Ishikawa (cell line): Measurements from ENCODE around the gene FAM114A2.

Experiments used
- CEBPB ChIP-seq: IDR thresholded peaks from 2 replicates; pipeline ENCODE4 v1.6.1; 2012
- CREB1 ChIP-seq: IDR thresholded peaks from 2 replicates; pipeline ENCODE4 v1.6.1; 2012; ENCODE audit warnings: low read depth
- EGR1 ChIP-seq: IDR thresholded peaks from 2 replicates; pipeline ENCODE4 v1.6.1; 2012
- EP300 ChIP-seq: IDR thresholded peaks from 2 replicates; pipeline ENCODE4 v1.6.1; 2012; ENCODE audit warnings: borderline replicate concordance
- FOXM1 ChIP-seq: IDR thresholded peaks from 2 replicates; pipeline ENCODE4 v1.6.1; 2012; ENCODE audit warnings: low read depth, borderline replicate concordance
- NFIC ChIP-seq: IDR thresholded peaks from 2 replicates; pipeline ENCODE4 v1.6.1; 2012
- RAD21 ChIP-seq: IDR thresholded peaks from 2 replicates; pipeline ENCODE4 v1.6.1; 2012; ENCODE audit warnings: low read depth
- REST ChIP-seq: IDR thresholded peaks from 2 replicates; pipeline ENCODE4 v1.6.1; 2012; ENCODE audit warnings: low read depth, mild to moderate bottlenecking
- TAF1 ChIP-seq: IDR thresholded peaks from 2 replicates; pipeline ENCODE4 v1.6.1; 2012; ENCODE audit warnings: low read depth, mild to moderate bottlenecking
- TCF12 ChIP-seq: IDR thresholded peaks from 2 replicates; pipeline ENCODE4 v1.6.1; 2012; ENCODE audit warnings: low read depth
- TEAD4 ChIP-seq: IDR thresholded peaks from 2 replicates; pipeline ENCODE4 v1.6.1; 2012
- USF1 ChIP-seq: IDR thresholded peaks from 2 replicates; pipeline ENCODE4 v1.6.1; 2012
- YY1 ChIP-seq: IDR thresholded peaks from 2 replicates; pipeline ENCODE4 v1.6.1; 2012; ENCODE audit warnings: low read depth
- ZBTB7A ChIP-seq: IDR thresholded peaks from 2 replicates; pipeline ENCODE4 v1.6.1; 2012; ENCODE audit warnings: low read depth
- TF ChIP-seq, protein P1 (sequence below): IDR thresholded peaks from 2 replicates; pipeline ENCODE4 v1.6.1; 2012

FAM114A2 gene

DNA sequence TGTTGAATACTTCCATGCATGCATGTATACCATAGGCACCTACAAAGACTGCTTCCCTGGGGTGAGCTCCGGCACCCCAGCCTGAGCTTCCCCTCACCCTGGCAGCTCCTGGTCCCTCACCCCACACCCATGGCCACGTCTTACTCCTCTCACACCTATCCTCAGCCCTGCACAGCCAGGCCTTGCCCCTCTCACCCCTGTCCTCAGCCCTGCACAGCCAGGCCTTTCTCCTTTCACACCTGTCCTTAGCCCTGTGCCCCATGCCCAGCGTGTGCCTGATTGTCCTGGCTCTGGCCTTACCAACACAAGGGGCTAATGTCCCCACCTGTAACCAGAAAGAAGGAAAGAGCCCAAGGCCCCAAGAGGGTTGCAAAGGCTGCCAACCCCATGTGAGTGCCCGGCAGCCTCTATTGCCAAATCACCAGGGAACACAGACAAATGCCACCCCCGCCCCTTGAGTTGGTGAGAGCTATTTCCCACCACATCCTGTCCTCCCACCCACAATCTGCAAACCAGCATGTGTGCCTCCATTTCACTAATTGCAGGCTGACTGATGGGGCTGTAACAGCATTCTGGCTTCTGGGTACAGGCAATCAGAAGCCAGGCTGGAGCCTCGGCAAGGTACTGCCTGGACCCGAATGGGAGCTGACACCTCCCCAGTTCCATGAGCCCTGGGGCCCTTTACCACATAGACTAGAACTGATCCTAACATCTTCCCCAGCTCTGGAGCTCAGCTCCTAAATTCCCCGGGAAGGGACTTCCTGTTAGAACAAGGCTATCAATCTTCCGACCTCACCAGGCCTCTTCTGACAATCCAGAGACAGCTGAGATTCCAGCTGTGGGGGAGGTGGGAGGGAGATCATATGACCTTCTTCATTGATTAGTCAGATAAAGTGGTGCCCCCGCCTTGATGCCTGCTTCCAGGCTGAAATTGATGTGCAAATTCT lies 78.2 kb downstream of the FAM114A2 start:
- TF ChIP-seq USF1: no peak
- TF ChIP-seq YY1: no peak

DNA sequence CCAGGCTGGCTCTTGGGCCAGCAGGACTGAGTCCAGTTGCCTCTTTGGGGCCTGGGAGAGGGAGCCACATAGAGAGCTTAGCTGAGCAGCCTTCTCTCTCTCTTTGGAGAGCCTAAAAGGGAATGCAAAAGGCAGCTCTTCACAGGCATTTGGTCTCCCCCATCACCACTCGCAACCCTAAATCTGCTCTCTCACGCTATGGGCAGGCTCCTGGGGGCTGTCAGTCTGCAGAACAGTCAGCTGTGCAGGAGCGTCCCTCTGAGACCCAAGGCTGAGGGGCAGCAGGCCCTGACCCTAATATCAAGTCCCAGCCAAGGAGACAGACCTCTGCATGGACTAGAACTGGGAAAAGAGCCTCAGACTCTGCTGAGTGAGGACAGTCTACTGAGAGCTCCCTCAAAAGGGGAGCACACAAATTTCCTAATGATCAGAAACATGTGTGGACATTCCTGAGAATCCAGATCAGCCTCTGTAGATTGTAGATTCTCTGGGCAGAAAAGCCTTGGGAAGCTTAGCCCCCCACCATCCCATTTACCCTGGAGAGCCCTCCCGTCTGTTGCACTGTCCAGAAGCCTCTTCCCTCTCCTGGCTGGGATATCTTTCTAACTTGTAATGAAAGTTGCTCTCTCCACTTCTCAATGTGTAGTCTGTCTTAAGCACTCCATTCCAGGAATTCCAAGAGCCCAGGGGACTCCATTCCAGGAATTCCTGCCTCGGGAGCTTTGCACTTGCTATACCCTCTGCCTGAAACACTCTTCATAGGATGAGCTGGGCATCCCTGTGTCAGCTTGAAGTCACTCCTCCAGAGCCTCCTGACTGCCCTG lies 79.4 kb downstream of the FAM114A2 start:
- peak; percentile 95 for TF ChIP-seq TEAD4
- no peak for TF ChIP-seq EGR1
- no peak for TF ChIP-seq EP300
- TF ChIP-seq FOXM1: no peak
- TF ChIP-seq CREB1: no peak
- TF ChIP-seq, protein P1, sequence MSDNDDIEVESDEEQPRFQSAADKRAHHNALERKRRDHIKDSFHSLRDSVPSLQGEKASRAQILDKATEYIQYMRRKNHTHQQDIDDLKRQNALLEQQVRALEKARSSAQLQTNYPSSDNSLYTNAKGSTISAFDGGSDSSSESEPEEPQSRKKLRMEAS: no peak
- no peak for TF ChIP-seq NFIC

GRCh38 chr5:153957205-153957604 lies 81.5 kb downstream of the FAM114A2 start:
- TF ChIP-seq, protein P1: no peak
- TF ChIP-seq CREB1 (no peak), EGR1 (no peak), YY1 (no peak), ZBTB7A (no peak), TEAD4 (no peak), TCF12 (no peak), REST (no peak), NFIC (no peak), EP300 (no peak), RAD21 (no peak), CEBPB (no peak)

DNA sequence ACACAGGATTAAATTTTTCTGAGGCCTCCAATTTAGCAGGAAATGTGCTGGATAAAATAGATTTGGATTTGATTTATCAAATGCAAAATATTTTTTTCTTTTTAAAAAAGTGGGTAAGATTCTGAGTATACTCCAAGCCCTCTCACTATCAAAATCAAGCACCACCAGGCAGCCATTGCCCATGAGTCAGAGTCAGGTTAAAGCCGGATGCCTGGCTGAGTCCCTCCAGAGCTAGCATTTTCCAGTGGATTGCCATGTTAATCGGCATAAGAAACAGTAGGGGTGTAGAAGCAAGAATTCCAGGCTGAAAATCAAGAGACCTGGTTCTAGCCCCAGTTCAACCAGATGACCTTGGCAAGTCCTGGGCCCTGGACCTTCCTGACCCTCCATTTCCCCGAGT lies 85.3 kb downstream of the FAM114A2 start:
- TF ChIP-seq TAF1 (no peak), ZBTB7A (no peak), EP300 (no peak), YY1 (no peak), NFIC (no peak)

DNA sequence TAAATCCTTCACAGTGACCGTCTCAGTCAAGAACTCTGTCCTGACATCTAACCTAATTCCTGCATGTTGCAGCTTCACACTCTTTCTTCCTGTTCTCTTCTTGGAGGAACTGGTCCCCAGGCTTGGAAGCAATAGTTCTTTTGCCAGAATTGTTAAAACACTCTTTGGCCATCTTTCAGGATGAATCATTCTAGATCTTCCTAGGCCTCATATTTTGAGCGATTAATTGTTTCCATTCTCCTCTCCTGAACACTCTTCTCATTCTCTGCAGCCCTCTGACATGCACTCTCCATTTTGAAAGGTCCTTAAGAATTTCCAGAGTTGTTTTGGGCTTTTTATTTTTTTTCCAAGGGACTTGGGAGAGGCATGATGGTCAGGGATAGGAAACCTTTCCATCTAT lies 85.8 kb downstream of the FAM114A2 start:
- TF ChIP-seq TAF1 (no peak), ZBTB7A (no peak), TCF12 (no peak), FOXM1 (no peak), RAD21 (no peak), YY1 (no peak), TEAD4 (no peak), USF1 (no peak), REST (no peak), NFIC (no peak), CEBPB (no peak), EGR1 (no peak)
- TF ChIP-seq, protein P1: no peak
